OCI-LY3 (cell line): Measurements from ENCODE around the gene SYNDIG1.

Source experiments
- EZH2phosphoT487 ChIP-seq: fragments of 200-600 bp; shearing (Covaris generic); IDR thresholded peaks from 2 replicates; pipeline ENCODE4 v1.6.1; 2018; ENCODE audit warnings: antibody characterized with exemption, mixed run types, low read depth
- TF ChIP-seq, protein P1 (sequence below): fragments of 200-600, 300-600 bp; sonication (generic); IDR thresholded peaks from 2 replicates; pipeline ENCODE4 v1.5.1; 2014; ENCODE audit warnings: antibody characterized with exemption, low read length, low read depth

DNA sequence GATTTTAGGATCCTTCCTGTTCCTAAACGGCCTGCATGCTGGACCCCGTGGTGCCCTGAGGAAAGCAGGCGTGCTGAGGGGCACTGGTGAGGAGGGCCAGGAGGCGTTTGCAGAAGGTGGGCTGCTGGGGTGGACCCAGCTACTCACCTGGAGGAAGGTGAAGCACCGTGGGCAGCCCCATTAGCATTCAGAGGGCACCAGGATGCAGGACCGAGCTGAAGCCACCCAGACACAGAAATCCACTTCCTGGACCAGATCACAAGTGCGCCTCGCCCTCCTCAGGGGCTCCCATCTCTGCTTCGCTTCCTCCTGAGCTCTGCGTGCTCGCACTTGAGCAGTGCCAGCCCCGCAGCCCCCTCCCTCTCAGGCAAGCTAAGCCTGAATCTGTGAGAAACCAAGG lies 187.0 kb downstream of the SYNDIG1 start:
- TF ChIP-seq, protein P1, sequence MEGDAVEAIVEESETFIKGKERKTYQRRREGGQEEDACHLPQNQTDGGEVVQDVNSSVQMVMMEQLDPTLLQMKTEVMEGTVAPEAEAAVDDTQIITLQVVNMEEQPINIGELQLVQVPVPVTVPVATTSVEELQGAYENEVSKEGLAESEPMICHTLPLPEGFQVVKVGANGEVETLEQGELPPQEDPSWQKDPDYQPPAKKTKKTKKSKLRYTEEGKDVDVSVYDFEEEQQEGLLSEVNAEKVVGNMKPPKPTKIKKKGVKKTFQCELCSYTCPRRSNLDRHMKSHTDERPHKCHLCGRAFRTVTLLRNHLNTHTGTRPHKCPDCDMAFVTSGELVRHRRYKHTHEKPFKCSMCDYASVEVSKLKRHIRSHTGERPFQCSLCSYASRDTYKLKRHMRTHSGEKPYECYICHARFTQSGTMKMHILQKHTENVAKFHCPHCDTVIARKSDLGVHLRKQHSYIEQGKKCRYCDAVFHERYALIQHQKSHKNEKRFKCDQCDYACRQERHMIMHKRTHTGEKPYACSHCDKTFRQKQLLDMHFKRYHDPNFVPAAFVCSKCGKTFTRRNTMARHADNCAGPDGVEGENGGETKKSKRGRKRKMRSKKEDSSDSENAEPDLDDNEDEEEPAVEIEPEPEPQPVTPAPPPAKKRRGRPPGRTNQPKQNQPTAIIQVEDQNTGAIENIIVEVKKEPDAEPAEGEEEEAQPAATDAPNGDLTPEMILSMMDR, result no peak
- TF ChIP-seq EZH2phosphoT487, result no peak
